Skeletal muscle tissue (tissue), 4 donors: ENCODE results near the gene MAT2A. TPM values are rescaled to one million over a fixed set of nuclear protein-coding genes. Genes with fewer than 3 reads are reported as not detected.

Experiments used
- H3K27ac ChIP-seq: one replicate; pipeline ENCODE4 v1.7.0; 2013; ENCODE audit warnings: mild to moderate bottlenecking, low read depth, low read length, inconsistent platforms
- H3K27me3 ChIP-seq, 3 donors: one replicate each; pipeline ENCODE4 v1.7.0; 2013; ENCODE audit warnings: low read length in 3 of 3; ENCODE audit not compliant: control insufficient read depth in 3 of 3, insufficient read depth in 3 of 3
- H3K36me3 ChIP-seq, 3 donors: one replicate each; pipeline ENCODE4 v1.7.0; 2013; ENCODE audit warnings: low read length in 3 of 3; ENCODE audit not compliant: control insufficient read depth in 3 of 3, insufficient read depth in 3 of 3
- H3K4me1 ChIP-seq, 3 donors: one replicate each; pipeline ENCODE4 v1.7.0; 2013; ENCODE audit warnings: low read length in 3 of 3, mild to moderate bottlenecking in 3 of 3; ENCODE audit not compliant: control insufficient read depth in 3 of 3, insufficient read depth in 3 of 3
- H3K4me3 ChIP-seq, 3 donors: one replicate each; pipeline ENCODE4 v1.7.0; 2013; ENCODE audit warnings: low read length in 3 of 3
- H3K9ac ChIP-seq, 3 donors: one replicate each; pipeline ENCODE4 v1.7.0; 2013; ENCODE audit warnings: low read length in 3 of 3, mild to moderate bottlenecking in 3 of 3, moderate library complexity in 2 of 3, low read depth in 1 of 3
- H3K9me3 ChIP-seq, 3 donors: one replicate each; pipeline ENCODE4 v1.7.0; 2013; ENCODE audit warnings: low read length in 3 of 3; ENCODE audit not compliant: control insufficient read depth in 3 of 3
- total RNA-seq: library from RNA; depleted of rRNA; stranded (reverse); fragments of >200 nt; gene quantifications from one replicate; pipeline ENCODE4 v1.2.3, GENCODE V29; 2014
- donor health status: Osteomylitis.

The MAT2A gene
- total RNA-seq, 1 donor from 2014 or later: 57.9 TPM

DNA sequence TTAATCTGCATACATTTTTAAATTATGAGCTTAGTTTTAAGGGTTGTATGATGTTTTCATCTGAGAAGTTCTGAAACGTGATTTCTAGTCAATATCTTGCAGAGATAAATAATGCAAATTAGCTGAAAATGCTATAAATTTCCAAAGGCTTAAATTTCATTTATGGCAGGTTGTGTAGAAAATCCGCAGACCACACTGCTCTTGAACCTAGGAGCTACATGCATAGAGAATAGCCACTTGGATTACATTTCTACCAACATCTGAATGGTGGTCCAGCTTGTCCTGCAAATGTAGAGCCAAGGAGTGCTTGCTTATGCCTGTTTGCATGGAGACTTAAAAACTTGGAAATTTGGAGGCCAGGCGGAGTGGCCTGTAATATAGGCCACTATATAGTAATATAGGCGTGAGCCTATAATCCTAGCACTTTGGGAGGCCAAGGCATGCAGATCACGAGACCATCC, 6.8 kb downstream of the MAT2A start:
- Histone ChIP-seq H3K9ac (no peak overlapping the region), H3K4me1 (peaks cover 45 to 51% (median 50%) of the 10 kb centered on the region in 3 donors), H3K27ac (peak overlapping the region; percentile 79), H3K27me3 (no peaks in the 10 kb centered on the region), H3K9me3 (no peaks in the 10 kb centered on the region), H3K4me3 (no peak overlapping the region), H3K36me3 (peaks cover 42 to 46% (median 46%) of the 10 kb centered on the region in 3 donors)

DNA sequence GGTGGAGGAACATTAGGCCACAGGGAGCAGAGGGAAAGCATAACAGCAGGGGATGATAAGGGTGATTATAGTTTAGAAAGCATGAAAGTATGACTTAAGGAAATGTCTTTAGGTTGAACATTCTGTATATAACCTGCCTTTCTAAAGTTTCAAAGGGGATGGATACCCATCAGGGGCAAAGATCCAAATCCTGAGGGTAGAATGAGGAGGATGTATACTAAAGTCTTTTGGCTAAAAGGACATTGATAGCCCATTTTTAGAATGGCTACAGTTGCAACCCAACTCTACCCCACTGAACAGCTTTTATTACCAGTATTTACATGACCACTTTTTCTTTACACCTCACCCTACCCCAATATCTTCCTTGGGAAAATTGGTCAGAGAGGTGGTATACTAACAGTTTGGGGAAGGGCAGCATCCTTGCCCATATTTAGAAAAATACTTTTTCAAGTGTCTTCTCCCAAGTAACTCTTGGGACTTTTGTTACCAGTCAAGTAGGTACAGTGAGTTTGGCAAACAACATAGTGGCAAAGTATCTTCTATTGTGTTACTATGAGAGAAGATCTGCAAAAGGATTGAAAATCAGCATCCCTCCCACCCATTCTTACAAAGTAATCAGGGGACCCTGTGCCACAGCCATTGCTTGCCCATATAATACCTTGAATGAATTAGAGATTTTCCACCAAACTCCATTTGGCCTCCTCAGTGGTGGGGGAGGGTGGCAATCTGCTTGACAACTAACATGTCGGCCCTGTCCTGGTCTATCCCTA, 8.3 kb downstream of the MAT2A start:
- Histone ChIP-seq H3K9ac (no peak overlapping the region), H3K9me3 (no peaks in the 10 kb centered on the region), H3K36me3 (peaks cover 37 to 43% (median 40%) of the 10 kb centered on the region in 3 donors), H3K4me3 (no peak overlapping the region), H3K27ac (no peak overlapping the region), H3K4me1 (peaks cover 40 to 46% (median 41%) of the 10 kb centered on the region in 3 donors), H3K27me3 (no peaks in the 10 kb centered on the region)

DNA sequence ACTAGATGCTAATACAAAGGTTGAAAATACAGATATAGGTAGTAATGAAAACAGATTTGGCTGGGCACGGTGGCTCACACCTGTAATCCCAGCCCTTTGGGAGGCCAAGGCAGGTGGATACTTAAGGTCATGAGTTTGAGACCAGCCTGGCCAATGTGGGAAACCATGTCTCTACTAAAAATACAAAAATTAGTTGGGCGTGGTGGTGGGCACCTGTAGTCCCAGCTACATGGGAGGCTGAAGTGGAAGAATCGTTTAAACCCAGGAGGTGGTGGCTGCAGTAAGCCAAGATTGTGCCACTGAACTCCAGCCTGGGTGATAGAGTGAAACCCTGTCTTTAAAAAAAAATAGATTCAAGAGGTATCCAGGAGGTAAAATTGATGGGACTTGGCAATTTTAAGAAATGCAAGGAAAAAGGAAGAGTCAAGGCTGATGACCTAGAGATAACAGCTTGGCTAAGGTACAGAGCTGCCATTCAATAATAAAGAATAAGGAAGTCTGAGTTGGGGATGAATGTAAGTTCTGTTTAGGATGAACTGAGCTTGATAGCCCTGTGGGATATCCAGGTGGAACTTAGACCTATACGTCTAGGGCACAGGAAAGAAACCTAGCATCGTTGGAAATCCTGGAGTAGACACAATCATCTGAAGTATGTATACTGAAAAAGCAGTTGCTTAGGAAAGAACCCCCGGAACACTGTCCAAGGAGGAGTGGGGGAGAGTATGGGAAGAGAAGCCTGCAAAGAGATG, 9.1 kb downstream of the MAT2A start:
- Histone ChIP-seq H3K36me3 (peaks cover 35 to 43% (median 40%) of the 10 kb centered on the region in 3 donors), H3K9me3 (no peaks in the 10 kb centered on the region), H3K4me3 (no peak overlapping the region), H3K27me3 (no peaks in the 10 kb centered on the region), H3K4me1 (peaks cover 32 to 39% (median 34%) of the 10 kb centered on the region in 3 donors), H3K9ac (no peak overlapping the region), H3K27ac (no peak overlapping the region)

DNA sequence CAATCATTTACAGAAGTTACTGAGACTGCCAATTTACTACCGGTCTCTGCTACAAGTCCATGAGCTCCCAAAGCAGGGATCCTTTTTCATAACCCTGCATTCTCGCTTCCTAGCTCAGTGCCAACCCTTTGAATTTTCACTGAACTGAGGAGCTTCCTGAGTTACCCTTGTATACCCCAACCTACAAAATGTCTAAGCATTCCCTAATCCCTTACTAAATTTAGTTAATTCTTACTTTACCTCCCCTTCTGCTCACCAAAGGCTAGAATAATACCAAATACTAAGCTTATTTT, 9.6 kb downstream of the MAT2A start:
- Histone ChIP-seq H3K9ac (no peak overlapping the region), H3K27ac (no peak overlapping the region), H3K27me3 (no peaks in the 10 kb centered on the region), H3K4me1 (peaks cover 28 to 34% (median 29%) of the 10 kb centered on the region in 3 donors), H3K36me3 (peaks cover 34 to 42% (median 39%) of the 10 kb centered on the region in 3 donors), H3K4me3 (no peak overlapping the region), H3K9me3 (no peaks in the 10 kb centered on the region)

DNA sequence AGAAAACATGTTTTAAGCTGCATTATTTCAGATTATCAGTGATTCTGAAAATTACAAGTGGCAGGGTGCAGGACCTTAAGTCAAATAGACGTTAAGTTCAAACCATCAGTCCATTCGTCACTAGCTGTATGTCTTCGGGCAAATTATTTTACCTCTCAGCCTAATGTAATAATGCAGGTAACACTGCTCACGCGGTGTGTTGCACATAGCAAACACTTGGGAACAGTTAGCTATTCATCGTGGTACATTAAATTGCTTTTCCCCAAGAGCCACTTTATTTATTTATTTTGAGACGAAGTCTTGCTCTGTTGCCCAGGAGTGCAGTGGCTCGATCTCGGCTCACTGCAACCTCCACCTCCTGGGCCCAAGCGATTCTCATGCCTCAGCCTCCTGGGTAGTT, 10.1 kb downstream of the MAT2A start:
- H3K36me3 ChIP-seq: peaks cover 35 to 45% (median 43%) of the 10 kb centered on the region in 3 donors
- no peaks in the 10 kb centered on the region for H3K27me3 ChIP-seq
- H3K27ac ChIP-seq: no peak overlapping the region
- peaks cover 25 to 28% (median 26%) of the 10 kb centered on the region in 3 donors for H3K4me1 ChIP-seq
- H3K9me3 ChIP-seq: no peaks in the 10 kb centered on the region
- H3K4me3 ChIP-seq: no peak overlapping the region
- no peak overlapping the region for H3K9ac ChIP-seq

DNA sequence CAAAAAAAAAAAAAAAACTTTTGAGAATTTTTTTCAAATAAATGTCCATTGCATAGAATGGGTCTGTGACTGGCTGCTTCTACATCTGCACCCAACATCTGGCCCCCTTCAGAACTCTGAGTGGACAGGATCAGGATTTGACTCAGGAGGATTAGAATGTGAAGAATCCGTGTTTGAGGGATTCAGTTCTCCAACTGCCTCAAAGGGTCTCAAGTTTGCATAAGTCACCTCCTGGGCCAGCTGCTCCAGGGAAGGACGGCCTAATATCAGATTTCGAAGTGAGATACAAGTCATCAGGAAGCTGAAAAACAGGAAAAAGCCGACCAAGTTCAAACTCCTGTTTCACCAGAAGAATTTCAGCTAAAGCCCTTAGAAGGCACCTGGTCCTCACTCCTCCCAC, 10.9 kb downstream of the MAT2A start:
- Histone ChIP-seq H3K36me3 (peaks cover 39 to 52% (median 48%) of the 10 kb centered on the region in 3 donors), H3K9ac (no peak overlapping the region), H3K27me3 (no peaks in the 10 kb centered on the region), H3K4me1 (peaks cover 19 to 21% (median 20%) of the 10 kb centered on the region in 3 donors), H3K27ac (no peak overlapping the region), H3K4me3 (no peak overlapping the region), H3K9me3 (no peaks in the 10 kb centered on the region)

DNA sequence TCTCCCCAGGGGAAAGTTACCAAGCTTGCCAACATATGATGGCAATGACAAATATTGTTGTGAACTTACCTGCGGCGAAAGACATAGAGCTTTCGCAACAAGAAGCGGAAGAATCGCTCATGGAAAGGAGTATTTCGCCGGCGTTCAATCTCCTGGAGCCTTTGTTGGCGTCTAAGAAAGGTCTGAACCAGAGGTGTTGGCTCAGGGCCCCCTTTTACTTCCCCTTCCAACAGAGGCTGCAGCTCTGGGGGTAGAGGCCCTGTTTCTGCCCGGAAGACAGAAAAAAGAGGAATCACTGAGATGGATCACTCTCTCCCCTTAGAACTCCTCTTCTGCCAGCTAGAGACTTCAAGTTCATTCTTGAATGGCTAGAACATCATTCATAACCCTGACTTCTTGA, 11.5 kb downstream of the MAT2A start:
- Histone ChIP-seq H3K27me3 (no peaks in the 10 kb centered on the region), H3K36me3 (peaks cover 43 to 56% (median 50%) of the 10 kb centered on the region in 3 donors), H3K4me1 (peaks cover 15 to 19% (median 15%) of the 10 kb centered on the region in 3 donors), H3K4me3 (no peak overlapping the region), H3K9me3 (no peaks in the 10 kb centered on the region), H3K9ac (no peak overlapping the region), H3K27ac (no peak overlapping the region)

DNA sequence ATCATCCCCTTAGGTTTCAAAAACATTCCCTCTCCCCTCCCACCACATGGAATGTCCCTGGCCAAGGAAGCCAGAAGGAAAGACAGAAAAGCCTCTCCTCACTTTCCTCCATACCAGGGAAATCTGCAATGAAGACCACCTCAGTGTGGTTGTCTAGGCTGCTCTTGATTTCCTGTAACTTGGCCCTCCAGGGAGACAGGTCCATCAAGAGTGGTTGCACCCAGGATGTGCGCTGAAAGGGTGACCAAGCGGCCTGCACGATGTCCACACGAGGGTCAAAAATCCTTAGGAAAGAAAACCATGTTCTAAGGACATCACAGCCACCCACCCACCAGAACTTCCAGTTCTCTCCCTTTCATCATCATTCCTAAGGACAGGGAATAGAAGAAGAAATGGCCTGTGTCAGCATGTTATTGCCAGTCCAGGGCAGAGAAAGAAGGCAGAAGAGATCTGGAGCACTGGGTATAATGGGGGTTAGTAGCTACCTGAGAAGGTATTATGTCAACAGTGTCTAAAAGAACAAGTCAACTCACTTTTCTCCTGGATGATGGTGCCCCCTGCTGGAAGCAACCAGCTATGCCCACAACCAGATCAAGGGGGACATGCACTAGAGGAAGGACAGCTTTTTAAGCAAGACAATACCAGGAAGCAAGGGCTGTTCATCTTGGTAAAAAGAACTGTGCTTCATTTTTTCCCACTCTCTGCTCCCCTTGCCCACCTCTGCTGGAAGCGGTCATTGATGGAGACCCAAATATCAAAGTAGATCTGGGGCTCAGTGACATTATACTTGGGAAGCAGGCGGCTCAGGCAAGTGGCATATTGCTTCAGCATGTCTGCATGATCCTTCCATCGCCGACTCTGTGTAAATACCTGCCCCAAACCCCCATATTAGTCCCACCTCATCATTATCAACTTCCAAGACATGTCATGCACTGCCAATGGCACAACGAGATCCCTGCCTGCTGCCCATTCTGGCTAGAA, 13.0 kb downstream of the MAT2A start:
- Histone ChIP-seq H3K4me3 (no peak overlapping the region), H3K36me3 (peaks cover 38 to 59% (median 46%) of the 10 kb centered on the region in 3 donors), H3K9ac (no peak overlapping the region), H3K27ac (no peak overlapping the region), H3K4me1 (peaks cover 10 to 16% (median 11%) of the 10 kb centered on the region in 3 donors), H3K9me3 (no peaks in the 10 kb centered on the region), H3K27me3 (no peaks in the 10 kb centered on the region)

DNA sequence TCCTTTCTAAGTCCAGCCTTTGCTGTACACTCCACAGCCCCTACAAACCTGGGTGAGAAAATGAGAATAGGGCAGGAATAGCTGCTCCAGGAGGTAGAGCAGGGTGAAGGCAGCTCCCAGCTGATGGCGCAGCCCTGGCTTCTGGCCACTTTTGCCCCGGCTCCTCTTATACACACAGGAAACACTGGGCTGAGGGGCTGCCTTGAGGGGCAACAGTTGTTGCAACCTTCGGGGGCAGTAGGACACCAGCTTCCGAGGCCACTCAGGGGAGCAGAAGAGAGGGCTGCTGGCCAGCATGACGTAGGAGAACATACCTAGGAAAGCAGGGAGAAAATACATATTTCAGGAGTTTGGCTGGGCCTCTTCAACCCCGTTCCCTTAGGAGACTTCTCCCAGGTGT, 14.2 kb downstream of the MAT2A start:
- no peak overlapping the region for H3K4me3 ChIP-seq
- H3K4me1 ChIP-seq: peaks cover 10 to 16% (median 11%) of the 10 kb centered on the region in 3 donors
- no peaks in the 10 kb centered on the region for H3K27me3 ChIP-seq
- H3K9me3 ChIP-seq: no peaks in the 10 kb centered on the region
- no peak overlapping the region for H3K9ac ChIP-seq
- peaks cover 43 to 64% (median 50%) of the 10 kb centered on the region in 3 donors for H3K36me3 ChIP-seq
- H3K27ac ChIP-seq: no peak overlapping the region
